Upper lobe of left lung (tissue), 4 donors: Measurements from ENCODE around the gene PRKAR1B.

ENCODE experiments used
- CTCF ChIP-seq, 6 experiments: fragments of 450-650 bp in 4 of 6; fragments of 200-600 bp in 2 of 6; sonication (generic) in 2 of 6; IDR thresholded peaks; one replicate each; pipeline ENCODE4 v1.5.1; 2016 to 2019; ENCODE audit warnings: antibody characterized with exemption in 6 of 6
- EP300 ChIP-seq, 4 donors: sonication (generic); formaldehyde crosslinking; IDR thresholded peaks; one replicate each; pipeline ENCODE4 v1.5.1; 2017; ENCODE audit warnings: antibody characterized with exemption in 4 of 4, control low read depth in 2 of 4
- POLR2A ChIP-seq, 4 donors: fragments of 450-650 bp; IDR thresholded peaks; one replicate each; pipeline ENCODE4 v1.5.1; 2016 to 2017; ENCODE audit warnings: antibody characterized with exemption in 4 of 4, mild to moderate bottlenecking in 2 of 4
- POLR2AphosphoS5 ChIP-seq, 2 donors: sonication (generic); formaldehyde crosslinking; IDR thresholded peaks; one replicate each; pipeline ENCODE4 v1.5.1; 2017; ENCODE audit warnings: antibody characterized with exemption in 2 of 2

- TF ChIP-seq CTCF (IDR thresholded peaks at IDR 0.05) (no peak), EP300 (IDR thresholded peaks at IDR 0.05) (peak in 2 of 4 donors; percentile 60 to 68), POLR2AphosphoS5 (IDR thresholded peaks at IDR 0.05) (peak in 1 of 2 donors; percentile 33), POLR2A (IDR thresholded peaks at IDR 0.05) (no peak)
Measured at GRCh38 chr7:618539-619367, 108.3 kb downstream of the PRKAR1B start.
